Measurements from ENCODE around the gene MEG3.

MEG3 gene

GRCh38 chr14:100789460-100790417, 36.2 kb upstream of the MEG3 start:
- Histone ChIP-seq H3K27me3 (replicated peaks; ENCODE audit: control insufficient read depth, insufficient read depth, low read length) (no peaks in the 10 kb centered on the region), H3K4me3 (replicated peaks; ENCODE audit: low read depth, low read length) (no peak overlapping the region), H3K36me3 (ENCODE audit: control insufficient read depth, insufficient read depth, low read length) (no peaks in the 10 kb centered on the region)
- no peak for DNase-seq (ENCODE audit: extremely low read depth, insufficient read length)
- no peak for TF ChIP-seq CTCF (IDR thresholded peaks at IDR 0.05; ENCODE audit: insufficient read depth, low read length, poor library complexity, severe bottlenecking)

DNA sequence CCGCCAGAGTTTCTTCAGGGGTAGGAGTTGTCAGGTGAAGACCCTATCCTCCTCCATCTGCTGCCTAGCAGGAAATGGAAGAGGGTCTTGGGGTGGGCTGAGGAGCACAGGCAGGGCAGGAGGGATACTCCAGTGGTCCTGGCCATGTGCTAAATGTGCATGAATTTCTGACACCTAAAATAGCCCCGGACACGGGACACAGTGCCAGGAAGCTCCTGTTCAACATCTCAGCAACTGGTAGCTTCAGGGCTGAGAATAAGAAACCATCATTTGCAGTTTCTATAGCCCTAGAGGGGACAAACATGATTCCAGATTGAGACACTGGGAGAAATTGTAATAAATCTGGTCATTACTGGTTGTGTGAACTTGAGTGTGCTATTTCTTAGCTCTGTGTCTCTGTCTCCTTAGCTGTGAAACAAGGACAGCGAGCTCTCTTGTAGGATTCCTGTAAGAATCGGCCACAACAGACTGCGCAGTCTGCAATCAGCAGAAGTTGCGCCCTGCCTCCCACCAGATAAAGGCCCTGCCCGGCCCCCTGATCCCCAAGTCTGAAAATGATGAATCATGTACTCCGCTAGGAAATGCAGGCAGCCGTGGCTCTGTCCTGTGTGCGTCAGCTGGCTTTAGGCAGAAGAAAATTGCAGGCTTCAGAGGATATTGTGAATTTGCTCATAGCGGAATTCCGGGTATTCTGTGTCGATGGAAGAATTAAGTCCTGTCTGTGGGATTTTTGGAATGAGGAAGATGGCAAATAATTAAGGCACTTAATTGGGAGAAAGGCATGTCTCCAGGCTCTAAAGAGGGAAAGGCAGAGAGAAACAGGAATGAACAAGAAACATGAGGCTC, 35.2 kb upstream of the MEG3 start:
- H3K27me3 ChIP-seq (replicated peaks; ENCODE audit: control insufficient read depth, insufficient read depth, low read length): no peaks in the 10 kb centered on the region
- H3K4me3 ChIP-seq (replicated peaks; ENCODE audit: low read depth, low read length): no peak overlapping the region
- DNase-seq (ENCODE audit: extremely low read depth, insufficient read length): no peak
- TF ChIP-seq CTCF (IDR thresholded peaks at IDR 0.05; ENCODE audit: insufficient read depth, low read length, poor library complexity, severe bottlenecking): no peak
- no peaks in the 10 kb centered on the region for H3K36me3 ChIP-seq (ENCODE audit: control insufficient read depth, insufficient read depth, low read length)

- no peak for TF ChIP-seq CTCF (IDR thresholded peaks at IDR 0.05; ENCODE audit: insufficient read depth, low read length, poor library complexity, severe bottlenecking)
- no peak overlapping the region for H3K4me3 ChIP-seq (replicated peaks; ENCODE audit: low read depth, low read length)
- DNase-seq (ENCODE audit: extremely low read depth, insufficient read length): no peak
- H3K36me3 ChIP-seq (ENCODE audit: control insufficient read depth, insufficient read depth, low read length): no peaks in the 10 kb centered on the region
- H3K27me3 ChIP-seq (replicated peaks; ENCODE audit: control insufficient read depth, insufficient read depth, low read length): no peaks in the 10 kb centered on the region
Observed at GRCh38 chr14:100791348-100791735, 34.6 kb upstream of the MEG3 start.

DNA sequence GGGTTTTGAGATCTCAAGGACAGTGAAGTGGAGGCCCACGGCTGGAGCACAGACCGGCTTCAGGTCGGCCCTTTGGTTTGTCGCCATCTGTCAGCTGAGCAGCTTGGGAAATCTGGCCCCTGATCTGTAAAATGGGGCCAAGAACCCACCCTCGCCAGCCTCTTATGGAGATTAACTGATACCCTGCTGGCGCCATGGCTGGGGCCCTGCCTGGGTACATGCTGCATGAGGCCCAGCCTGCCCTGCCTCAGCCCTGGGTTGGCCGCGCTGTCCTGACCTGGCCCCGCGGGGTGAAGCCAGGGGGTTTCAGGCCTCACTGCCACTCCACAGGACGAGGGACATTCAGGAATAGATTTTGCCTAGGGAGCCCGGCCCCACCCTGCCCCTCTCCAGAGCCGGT, 33.9 kb upstream of the MEG3 start:
- H3K27me3 ChIP-seq (replicated peaks; ENCODE audit: control insufficient read depth, insufficient read depth, low read length): no peaks in the 10 kb centered on the region
- no peaks in the 10 kb centered on the region for H3K36me3 ChIP-seq (ENCODE audit: control insufficient read depth, insufficient read depth, low read length)
- no peak for TF ChIP-seq CTCF (IDR thresholded peaks at IDR 0.05; ENCODE audit: insufficient read depth, low read length, poor library complexity, severe bottlenecking)
- DNase-seq (ENCODE audit: extremely low read depth, insufficient read length): no peak
- no peak overlapping the region for H3K4me3 ChIP-seq (replicated peaks; ENCODE audit: low read depth, low read length)

GRCh38 chr14:100796946-100797345, 29.0 kb upstream of the MEG3 start:
- H3K36me3 ChIP-seq (ENCODE audit: control insufficient read depth, insufficient read depth, low read length): no peaks in the 10 kb centered on the region
- no peaks in the 10 kb centered on the region for H3K27me3 ChIP-seq (replicated peaks; ENCODE audit: control insufficient read depth, insufficient read depth, low read length)
- TF ChIP-seq CTCF (IDR thresholded peaks at IDR 0.05; ENCODE audit: insufficient read depth, low read length, poor library complexity, severe bottlenecking): no peak
- H3K4me3 ChIP-seq (replicated peaks; ENCODE audit: low read depth, low read length): no peak overlapping the region
- DNase-seq (ENCODE audit: extremely low read depth, insufficient read length): no peak

Measured in GM06990 (cell line).